Stimulated activated CD4-positive, alpha-beta T cell treated with anti-CD3 and anti-CD28 coated beads, Interleukin-1b, Interleukin-23, amount 100 ng/mL, for 1 hour (primary cell): ENCODE results near the gene RNF212.
A peak's percentile ranks its signal among the peaks of the same experiment; 100 is the strongest.
"Not testable (repeated sequence)": the region's sequence is repeated elsewhere in the genome, so short reads cannot be mapped to it uniquely, and the experiment has no call there.

Experiments
- DNase-seq, 2 donors: peaks; one replicate each; pipeline ENCODE4 v3.0.0-alpha.2; 2020; ENCODE audit warnings: low read depth in 2 of 2

Gene RNF212, protein sequence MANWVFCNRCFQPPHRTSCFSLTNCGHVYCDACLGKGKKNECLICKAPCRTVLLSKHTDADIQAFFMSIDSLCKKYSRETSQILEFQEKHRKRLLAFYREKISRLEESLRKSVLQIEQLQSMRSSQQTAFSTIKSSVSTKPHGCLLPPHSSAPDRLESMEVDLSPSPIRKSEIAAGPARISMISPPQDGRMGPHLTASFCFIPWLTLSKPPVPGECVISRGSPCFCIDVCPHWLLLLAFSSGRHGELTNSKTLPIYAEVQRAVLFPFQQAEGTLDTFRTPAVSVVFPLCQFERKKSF

DNA sequence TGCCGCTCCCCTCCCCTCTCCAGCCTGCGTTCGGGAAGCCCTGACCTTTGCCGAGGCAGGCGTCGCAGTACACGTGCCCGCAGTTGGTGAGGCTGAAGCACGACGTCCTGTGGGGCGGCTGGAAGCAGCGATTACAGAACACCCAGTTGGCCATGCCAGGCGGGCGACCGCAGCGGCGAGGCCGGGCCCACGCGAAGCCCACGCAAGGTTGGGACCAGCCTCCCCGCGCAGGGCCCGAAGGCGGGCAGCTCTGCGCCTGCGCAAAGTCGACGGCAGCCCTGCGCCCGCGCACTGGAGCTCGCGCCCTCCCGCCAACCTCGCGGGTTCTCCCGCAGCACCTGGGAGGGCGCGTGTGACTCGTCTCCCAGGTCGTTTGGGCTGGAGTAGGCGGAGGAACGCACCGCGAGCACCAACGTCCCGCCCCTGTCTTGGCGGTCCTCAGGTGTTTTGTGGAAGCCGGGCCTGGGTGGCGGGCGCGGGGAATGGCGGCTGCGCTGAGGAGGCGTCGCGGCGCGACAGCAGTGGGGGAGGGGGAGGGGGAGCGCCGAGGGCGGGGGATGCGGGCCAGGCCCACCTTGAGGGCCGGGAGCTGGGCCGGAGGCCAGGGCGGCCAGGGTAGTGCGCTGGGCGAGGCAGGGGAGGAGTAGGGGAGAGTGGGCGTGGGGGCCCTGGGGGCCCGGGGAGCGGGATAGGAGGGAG is at the start of gene RNF212:
RNF212 (minus strand) TSS at position 254 of the 699 bp plus-strand sequence; CDS start at position 154, 100 bp downstream.
- DNase-seq: peak in 1 of 2 donors; percentile 17

DNA sequence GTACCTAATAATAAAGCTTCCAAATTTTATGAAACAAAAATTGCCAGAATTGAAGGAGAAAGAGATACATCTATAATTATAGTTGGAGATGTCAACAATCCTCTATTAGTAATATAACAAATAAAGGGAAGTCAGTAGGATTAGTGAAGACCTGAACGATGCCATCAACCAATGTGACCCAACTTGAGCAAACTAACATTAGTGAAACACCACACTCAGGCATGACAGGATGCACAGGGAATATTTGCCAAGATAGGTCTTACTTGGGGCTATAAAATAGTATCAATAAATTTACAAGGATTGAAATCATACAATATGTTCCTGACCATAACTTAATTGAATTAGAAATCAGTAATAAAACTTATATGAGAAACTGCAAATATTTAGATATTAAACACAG is 47.0 kb upstream of the RNF212 start:
- DNase-seq: no peak

DNA sequence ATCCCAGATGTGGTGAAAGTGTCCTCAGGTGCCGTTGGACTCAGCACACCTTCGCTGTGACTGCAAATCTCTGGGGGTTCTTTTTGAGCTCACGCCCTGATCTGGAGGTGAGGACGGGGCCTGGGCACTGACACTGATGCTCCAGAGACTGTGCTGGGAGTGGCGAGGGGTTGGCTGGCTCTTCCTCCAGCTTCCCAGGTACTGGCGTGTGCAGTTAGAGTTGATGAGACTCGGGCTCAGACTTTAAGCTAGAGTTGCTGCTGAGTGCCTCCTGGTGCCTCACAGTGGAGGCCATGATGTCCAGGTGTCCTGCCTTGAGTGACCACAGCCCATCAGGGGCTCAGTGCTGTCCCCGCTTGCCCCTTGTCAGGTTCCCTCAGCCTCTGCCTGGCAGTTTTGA is 42.7 kb upstream of the RNF212 start:
- DNase-seq: no peak

DNA sequence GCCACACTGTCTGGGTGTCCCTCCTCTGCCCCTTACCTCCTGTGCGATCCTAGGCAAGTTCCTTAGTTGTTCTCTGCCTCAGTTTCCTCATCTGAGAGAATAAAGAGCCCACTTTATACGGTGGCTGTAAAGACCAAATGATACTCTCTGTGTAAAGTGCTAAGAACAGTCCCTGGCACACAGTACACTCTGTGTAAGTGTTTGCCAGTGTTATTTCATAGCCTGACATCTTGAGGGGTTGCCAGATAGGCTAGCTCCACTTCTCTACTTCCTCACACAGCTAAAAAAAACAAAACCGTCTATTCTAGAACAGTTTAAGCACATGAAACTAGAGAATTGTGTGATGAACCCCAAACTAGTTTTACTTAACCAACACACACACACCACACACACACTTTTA is 42.0 kb upstream of the RNF212 start:
- no peak for DNase-seq

DNA sequence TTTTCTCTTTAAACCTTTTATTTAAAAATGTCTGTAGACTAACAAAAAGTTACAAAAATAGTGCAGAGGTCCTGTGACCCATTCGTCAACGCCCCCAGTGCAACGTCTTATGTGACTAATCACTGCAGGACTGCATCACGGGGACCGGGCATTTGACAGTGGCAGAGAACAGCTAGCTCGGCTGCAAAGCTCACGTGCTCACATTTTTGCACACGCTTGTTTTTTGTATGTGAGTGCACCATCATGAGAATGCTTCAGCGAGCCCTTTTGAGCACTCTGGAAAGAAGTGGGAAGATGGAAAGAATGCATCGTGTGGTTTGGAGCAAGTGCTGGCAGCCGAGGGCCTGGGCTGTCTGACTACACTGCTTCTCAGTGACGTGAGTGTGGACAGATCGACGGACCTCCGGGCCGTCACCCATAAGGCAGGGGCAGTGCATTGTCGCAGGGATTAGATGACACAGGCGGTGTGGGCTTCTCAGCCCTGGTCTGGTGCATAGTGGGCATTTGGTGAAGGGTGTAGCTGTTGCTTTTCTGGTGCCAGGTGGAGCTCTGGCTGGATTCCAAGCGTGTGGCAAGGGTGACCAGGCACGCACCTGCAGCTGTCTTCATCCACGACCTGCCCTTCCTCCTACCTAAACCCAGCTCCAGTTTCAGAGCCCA is 41.3 kb upstream of the RNF212 start:
- no peak for DNase-seq

DNA sequence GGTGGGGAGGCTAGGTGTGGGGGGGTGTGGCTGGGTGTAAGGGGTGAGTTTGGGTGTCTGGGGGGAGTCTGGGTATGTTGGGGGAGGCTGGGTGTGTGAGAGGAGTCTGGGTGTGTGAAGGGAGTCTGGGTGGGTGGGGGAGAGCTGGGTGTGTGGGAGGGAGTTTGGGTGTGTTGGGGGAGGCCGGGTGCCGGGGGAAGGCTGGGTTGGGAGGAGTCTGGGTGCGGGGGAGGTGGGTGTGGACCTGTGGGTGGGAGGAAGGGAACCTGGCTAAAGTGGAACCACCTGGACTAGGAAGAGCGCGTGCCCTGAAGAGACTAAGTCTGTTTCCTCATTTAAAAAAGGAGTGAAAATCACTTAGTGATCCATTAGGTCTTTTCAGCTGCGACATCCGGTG is 40.8 kb upstream of the RNF212 start:
- DNase-seq: no peak

DNA sequence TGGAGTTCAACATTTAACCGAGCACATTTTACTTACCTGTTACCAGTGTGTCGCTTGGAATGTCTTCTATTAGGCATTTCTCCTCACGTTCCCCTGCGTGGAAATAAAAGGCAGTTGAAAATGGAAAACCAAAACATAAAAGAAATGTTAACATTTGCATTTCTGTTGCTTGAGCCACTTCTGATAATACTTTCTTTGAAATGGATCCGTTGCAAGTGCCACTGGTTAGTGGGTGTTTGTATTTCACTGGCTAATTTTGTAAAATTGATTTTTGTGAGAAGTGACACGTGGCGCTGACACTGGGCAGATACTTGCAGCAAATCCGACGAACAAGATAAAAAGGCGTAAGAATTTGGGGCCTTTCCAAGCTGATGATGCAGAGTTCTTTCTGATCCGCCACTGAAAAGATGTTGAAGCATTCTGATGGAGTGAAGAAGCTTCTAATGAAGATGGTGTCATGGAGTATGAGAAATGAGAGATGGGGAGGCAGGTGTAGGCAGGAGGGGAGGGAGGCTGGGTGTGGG is 40.3 kb upstream of the RNF212 start:
- no peak for DNase-seq

DNA sequence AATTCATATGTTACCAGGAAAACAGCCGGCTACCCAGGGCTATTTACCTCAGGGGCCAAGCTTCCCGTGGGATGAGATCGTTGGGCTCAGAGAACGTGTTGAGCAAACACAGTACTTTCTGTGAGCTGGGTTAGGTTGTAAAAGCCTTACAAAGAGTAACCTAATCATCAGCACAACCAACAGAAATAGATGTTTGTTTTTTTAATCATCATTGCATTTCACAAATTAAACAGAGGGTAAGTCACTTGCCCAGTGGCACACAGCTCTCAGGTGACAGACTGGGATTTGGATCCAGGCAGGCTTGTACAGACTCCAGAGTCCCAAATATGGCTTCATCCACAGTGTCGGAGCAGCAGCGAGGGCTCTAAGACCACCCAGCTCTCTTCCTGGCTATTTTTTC is 38.9 kb upstream of the RNF212 start:
- no peak for DNase-seq

DNA sequence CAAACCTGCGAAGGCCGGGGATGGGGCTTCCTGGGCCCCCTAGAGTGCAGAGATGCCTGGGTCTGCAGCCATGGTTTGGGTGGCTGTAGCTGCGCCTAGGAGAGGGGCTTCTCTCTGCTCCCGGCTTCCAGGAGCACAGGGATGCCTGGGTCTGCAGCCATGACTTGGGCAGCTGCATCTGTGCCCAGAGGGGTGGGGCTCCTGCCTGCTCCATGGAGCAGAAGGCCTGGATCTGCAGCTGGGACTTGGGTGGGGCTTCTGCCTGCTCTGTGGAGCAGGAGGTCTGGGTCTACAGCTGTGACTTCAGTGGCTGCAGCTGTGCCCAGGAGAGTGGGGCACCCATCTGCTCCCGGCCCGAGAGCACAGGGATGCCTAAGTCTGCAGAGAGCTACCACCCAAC is 38.2 kb upstream of the RNF212 start:
- DNase-seq: no peak

DNA sequence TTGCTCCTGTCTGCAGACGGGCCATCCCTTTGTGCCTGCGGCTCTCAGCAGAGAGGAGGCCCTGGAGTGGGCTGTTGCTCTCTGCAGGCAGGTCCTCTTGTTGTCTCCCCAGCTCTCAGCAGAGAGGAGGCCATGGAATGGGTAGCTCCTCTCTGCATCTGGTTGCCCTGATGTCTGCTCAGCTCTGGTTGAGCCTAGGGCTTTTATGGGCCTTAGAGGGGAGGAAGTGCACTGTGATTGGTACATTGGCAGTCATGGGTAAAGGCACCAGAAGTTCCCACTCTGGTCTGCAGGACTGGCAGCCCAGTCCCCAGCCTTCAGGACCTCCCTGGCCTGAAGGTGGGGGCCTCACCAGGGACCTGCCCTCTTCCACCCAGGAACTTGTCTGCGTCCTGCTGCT is 37.5 kb upstream of the RNF212 start:
- no peak for DNase-seq

DNA sequence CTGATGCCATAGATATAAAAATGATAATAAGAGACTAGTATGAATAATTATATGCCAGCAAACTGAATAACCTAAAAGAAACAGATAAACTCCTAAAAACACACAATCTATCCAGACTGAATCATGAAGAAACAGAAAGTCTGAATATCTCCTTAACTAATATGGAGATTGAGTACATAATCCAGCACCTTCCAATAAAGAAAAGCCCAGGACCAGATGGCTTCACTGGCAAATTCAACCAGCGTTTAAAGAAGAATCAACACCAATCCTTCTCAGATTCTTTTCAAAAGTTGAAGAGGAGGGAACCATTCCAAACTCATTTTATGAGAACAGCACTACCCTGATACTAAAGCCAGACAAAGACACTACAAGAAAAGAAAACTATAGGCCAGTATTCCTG is 26.5 kb upstream of the RNF212 start:
- no peak for DNase-seq

DNA sequence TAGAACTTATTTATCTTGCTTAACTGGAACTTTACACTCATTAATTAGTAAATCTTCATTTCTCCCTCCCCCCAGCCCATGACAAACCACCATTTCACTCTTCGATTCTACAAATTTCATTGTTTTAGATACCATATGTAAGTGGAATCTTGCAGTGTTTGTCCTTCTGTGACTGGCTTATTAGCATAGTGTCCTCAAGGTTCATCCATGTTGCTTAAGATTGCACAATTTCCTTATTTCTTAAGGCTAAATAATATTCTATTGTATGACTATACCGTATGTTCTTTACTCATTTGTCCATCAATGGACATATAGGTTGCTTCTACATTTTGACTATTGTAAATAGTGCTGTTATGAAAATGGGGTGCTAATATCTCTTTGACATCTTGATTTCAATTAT is 24.5 kb upstream of the RNF212 start:
- no peak for DNase-seq

DNA sequence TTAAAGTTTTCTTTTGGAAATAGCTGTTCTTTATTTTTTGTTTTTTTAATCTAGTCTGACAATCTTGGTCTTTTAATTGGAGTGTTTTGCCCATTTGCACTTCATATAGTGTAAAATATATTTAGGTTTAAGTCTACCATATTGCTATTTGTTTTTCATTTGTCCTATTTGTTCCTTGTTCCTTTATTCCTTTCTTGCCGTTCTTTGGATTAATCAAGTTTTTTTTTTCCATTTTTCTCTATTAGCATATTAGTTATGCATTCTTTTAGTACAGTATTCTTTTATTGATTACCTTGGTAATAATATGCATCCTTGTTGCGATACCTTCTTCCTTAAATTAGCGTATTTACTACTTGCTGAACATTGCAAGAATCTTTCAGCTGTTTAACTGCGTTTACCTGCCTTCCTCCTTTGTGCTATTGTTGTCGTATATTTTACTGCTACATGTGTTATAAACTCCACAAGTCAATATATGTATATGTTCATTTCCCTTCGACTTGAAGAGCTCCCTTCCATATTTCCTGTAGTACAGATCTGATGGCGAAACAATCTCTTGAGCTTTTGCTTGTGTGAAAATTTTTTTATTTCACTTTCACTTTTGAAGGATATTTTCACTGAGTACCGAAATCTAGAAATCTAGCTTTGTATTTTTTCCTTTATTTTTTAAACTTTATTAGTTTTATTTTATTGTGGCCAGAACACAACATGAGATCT is 23.9 kb upstream of the RNF212 start:
- no peak for DNase-seq

DNA sequence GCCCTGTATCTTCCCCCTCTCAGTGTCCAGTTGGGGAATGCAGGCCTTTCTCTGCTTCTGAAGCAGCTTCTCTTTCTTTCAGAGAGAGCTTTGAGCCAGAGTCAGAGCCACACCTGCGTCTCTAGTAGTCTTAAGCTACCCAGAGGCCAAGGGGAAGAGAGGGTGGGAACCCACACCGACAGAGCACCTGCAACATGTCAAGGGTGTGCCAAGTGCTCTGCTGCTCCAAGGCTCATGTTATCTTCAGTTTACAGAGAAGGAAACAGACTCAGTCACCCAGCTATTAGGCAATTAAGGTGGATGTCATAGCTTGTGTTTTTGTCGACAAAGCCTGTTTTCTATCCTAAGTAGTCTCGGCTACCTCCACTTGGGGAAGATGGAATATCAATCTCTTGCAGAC is 22.7 kb upstream of the RNF212 start:
- DNase-seq: no peak

DNA sequence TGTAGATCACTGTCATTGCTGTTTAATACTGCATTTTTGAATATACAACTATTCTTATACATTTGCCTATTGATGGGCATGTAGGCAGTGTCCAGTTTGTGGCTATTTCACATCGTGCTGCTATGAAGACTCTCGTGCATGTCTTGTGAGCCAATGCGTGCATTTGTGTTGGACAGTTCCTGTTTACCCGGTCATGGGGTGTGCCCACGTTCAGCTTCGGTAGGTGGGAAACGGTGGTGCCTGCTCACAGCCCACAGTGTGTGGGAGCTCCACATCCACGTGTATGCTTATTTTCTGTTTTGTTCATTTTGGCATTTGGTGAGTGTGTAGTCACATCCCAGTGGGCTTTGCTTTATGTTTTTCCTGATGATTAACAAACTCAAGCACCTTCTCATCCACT is 19.7 kb upstream of the RNF212 start:
- no peak for DNase-seq

DNA sequence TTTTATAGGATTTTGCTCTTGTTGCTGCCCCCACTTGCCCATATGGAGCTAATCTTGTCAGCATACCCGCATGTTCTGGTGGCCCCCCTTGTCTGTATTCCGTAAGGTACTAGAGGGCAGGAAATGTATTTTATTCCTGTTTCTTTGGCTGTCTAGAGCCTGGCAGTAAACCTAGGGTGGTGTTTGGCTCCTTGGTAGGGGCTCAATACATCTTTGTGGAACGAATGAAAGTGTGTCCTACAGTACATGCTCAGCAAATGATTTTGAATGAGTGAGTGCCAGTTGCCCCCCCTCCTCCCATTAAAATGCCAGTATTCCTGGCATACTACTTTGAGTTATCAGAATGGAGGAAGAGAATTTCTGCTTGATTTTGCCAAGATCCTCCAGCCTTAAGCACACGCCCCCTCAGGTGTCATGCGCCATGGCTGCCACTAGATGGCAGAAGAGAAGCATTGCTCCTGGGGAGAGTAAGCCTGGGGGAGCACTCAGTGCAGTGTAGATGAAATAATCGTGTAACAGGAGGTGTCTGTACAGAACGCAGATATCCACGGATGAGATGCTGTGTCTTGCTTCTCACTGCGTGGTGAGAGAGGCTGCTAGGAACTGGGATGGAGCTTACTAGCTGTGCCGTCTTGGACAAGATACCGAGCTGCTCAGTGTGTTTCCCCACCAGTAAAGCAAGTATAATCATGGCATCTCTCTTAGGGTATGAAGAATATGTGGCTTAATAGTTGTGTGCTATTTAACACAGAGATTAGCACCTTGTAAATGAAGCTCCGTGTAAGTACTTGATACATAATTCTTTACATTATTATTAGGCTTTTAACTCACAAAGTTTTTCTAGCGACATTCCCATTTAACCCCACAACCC is 17.2 kb upstream of the RNF212 start:
- peak; percentile 45 to 51 for DNase-seq

DNA sequence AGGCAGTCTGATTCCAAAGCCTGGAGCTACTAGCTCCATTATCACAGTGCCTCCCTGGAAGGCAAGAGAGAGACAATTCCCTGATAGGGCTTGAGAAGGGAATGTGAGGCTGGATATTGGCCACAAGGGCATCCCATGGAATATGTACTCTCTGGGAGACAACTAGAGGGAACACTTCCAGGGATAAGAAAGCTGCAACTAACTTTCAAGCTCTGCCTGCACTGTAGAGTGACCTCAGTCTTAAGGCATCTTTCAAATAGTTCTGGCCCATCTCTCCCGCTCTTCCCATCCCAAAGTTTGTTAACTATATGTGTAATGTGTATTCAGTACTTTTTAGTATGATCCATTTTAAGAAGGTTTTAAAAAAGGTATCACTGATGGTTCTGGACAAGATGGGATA is 13.1 kb upstream of the RNF212 start:
- DNase-seq: no peak

DNA sequence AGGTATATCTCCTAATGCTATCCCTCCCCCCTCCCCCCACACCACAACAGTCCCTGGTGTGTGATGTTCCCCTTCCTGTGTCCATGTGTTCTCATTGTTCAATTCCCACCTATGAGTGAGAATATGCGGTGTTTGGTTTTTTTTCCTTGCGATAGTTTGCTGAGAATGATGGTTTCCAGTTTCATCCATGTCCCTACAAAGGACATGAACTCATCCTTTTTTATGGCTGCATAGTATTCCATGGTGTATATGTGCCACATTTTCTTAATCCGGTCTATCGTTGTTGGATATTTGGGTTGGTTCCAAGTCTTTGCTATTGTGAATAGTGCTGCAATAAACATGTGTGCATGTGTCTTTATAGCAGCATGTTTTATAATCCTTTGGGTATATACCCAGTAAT is 12.1 kb upstream of the RNF212 start:
- not testable (repeated sequence) for DNase-seq

DNA sequence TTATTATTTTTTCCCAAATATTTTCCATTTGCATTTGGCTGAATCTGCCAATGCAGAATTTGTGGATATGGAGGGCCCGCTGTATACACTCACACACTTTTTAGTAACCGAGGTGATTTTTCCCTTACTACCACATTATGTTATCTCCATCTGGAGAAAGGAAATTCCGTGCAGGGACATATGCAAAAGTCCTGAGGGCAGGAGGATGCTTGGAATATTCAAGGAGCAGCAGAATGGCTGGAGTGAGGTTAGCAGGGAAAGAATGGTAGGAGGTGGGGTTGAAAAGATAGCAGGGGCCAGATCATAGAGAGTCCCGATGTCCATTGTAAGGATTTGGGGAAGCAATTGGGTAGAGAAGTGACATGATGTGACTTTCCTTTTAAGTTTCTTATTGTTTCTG is 11.5 kb upstream of the RNF212 start:
- no peak for DNase-seq

DNA sequence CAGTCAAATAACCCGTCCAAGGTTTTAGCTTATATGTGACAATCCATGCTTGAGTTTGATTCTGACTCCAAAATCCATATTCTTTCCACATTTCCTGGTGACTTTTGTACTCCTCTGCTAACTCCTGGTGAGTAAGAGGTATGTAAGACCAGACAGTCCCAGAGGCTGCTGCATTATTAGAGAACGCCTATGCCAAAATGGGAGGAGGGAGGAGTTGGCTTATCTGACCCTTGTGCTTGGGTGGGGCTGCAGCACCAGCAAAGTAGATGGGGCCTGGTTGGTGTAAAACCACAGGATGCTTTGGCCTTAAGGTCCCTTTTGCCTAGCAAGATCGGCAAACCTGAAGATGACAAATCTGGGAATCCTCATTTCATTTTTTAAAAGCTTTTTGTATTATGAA is 9.1 kb upstream of the RNF212 start:
- no peak for DNase-seq

DNA sequence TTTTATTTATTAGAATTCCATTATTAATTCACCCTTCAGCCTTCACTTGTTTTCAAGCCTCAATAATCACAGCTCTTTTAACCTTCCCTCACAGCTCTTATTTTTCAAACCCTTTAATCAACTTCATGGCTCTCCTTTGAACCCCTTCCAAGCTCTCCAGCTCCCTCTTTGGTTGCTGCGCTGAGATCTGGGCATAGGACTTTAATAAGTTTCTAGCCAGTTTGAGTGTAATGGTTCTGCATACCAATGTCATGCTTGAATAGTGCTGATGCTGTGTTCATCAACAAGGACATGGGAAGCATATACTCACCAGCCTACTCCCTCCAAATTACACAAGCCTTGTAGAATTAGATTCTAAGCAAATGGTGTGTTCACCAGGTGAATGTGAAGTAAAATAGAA is 3.5 kb upstream of the RNF212 start:
- no peak for DNase-seq
